Measurements from ENCODE around the gene RND3. TPM values are rescaled to one million over a fixed set of nuclear protein-coding genes. Genes with fewer than 3 reads are reported as not detected.

Gene RND3
- total RNA-seq, 2 experiments from 2014 or later: not detected

DNA sequence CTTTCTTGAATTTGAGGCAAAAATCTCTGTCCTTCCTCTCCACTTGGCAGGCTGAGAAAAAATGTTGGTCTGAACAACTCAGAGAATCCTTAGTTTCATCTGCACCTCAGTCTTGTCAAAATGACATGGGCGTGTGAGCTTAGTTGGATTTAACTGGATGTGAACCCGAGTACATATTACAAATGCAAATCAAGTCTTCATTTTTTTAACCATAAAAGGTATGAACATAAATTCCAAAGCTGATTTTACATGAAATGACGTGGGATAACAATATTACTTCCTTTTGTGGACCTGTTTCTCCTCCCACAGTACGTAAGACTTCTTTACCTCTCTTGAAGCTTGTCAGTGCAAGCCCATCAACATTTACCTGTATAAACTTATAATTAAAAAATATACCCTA is 32.6 kb upstream of the RND3 start:
- no peak for DNase-seq (ENCODE audit: low spot score)
- no peak for TF ChIP-seq EZH2phosphoT487 (IDR thresholded peaks at IDR 0.05; ENCODE audit: borderline replicate concordance, low read depth, low read length)
- TF ChIP-seq, protein P1, sequence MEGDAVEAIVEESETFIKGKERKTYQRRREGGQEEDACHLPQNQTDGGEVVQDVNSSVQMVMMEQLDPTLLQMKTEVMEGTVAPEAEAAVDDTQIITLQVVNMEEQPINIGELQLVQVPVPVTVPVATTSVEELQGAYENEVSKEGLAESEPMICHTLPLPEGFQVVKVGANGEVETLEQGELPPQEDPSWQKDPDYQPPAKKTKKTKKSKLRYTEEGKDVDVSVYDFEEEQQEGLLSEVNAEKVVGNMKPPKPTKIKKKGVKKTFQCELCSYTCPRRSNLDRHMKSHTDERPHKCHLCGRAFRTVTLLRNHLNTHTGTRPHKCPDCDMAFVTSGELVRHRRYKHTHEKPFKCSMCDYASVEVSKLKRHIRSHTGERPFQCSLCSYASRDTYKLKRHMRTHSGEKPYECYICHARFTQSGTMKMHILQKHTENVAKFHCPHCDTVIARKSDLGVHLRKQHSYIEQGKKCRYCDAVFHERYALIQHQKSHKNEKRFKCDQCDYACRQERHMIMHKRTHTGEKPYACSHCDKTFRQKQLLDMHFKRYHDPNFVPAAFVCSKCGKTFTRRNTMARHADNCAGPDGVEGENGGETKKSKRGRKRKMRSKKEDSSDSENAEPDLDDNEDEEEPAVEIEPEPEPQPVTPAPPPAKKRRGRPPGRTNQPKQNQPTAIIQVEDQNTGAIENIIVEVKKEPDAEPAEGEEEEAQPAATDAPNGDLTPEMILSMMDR (conservative IDR thresholded peaks at IDR 0.05; ENCODE audit: low read length): no peak
- CTCF ChIA-PET (ENCODE audit: unreplicated experiment): no interaction called here
- Histone ChIP-seq H3K9me3 (ENCODE audit: low read length) (no peaks in the 10 kb centered on the region), H3K27ac (ENCODE audit: low read depth, low read length, poor library complexity, severe bottlenecking) (no peak overlapping the region), H2AFZ (ENCODE audit: low read length) (no peak overlapping the region), H3K36me3 (ENCODE audit: insufficient read depth, low read length) (no peaks in the 10 kb centered on the region), H3K4me1 (ENCODE audit: insufficient read depth, low read length, poor library complexity, severe bottlenecking) (no peaks in the 10 kb centered on the region), H3K4me3 (ENCODE audit: low read depth, low read length, poor library complexity, severe bottlenecking) (no peak overlapping the region), H3K79me2 (ENCODE audit: insufficient read depth, low read depth, low read length) (no peaks in the 10 kb centered on the region), H4K20me1 (ENCODE audit: insufficient read depth, low read length) (no peaks in the 10 kb centered on the region), H3K9me2 (ENCODE audit: insufficient read depth, low read length) (no peaks in the 10 kb centered on the region), H3K4me2 (ENCODE audit: low read length) (no peak overlapping the region)
- intact Hi-C loops (cut with micrococcal nuclease; ENCODE audit: unreplicated experiment): no loop called here
- no TSS peak for BruUV-seq (replicated peaks)
- POLR2A ChIA-PET: no interaction called here

GRCh38 chr2:150517951-150518680 is 30.6 kb upstream of the RND3 start:
- Histone ChIP-seq H3K79me2 (ENCODE audit: insufficient read depth, low read depth, low read length) (no peaks in the 10 kb centered on the region), H3K9me3 (ENCODE audit: low read length) (no peaks in the 10 kb centered on the region), H4K20me1 (ENCODE audit: insufficient read depth, low read length) (no peaks in the 10 kb centered on the region), H3K27ac (ENCODE audit: low read depth, low read length, poor library complexity, severe bottlenecking) (no peak overlapping the region), H3K4me2 (ENCODE audit: low read length) (no peak overlapping the region), H2AFZ (ENCODE audit: low read length) (no peak overlapping the region), H3K4me3 (ENCODE audit: low read depth, low read length, poor library complexity, severe bottlenecking) (no peak overlapping the region), H3K4me1 (ENCODE audit: insufficient read depth, low read length, poor library complexity, severe bottlenecking) (no peaks in the 10 kb centered on the region), H3K36me3 (ENCODE audit: insufficient read depth, low read length) (no peaks in the 10 kb centered on the region), H3K9me2 (ENCODE audit: insufficient read depth, low read length) (no peaks in the 10 kb centered on the region)
- DNase-seq (ENCODE audit: low spot score): no peak
- TF ChIP-seq, protein P1 (conservative IDR thresholded peaks at IDR 0.05; ENCODE audit: low read length): no peak
- TF ChIP-seq EZH2phosphoT487 (IDR thresholded peaks at IDR 0.05; ENCODE audit: borderline replicate concordance, low read depth, low read length): no peak
- ChIA-PET CTCF (ENCODE audit: unreplicated experiment) (no interaction called here), POLR2A (interaction anchor here (1.2 kb wide), 1 partner anchor 11 kb away, joined by 5 read pairs; no protein-coding TSS in a partner anchor)
- intact Hi-C loops (cut with micrococcal nuclease; ENCODE audit: unreplicated experiment): no loop called here
- no TSS peak for BruUV-seq (replicated peaks)

GRCh38 chr2:150513647-150514046 is 26.2 kb upstream of the RND3 start:
- Histone ChIP-seq H3K9me3 (ENCODE audit: low read length) (no peaks in the 10 kb centered on the region), H2AFZ (ENCODE audit: low read length) (no peak overlapping the region), H3K4me1 (ENCODE audit: insufficient read depth, low read length, poor library complexity, severe bottlenecking) (no peaks in the 10 kb centered on the region), H3K27ac (ENCODE audit: low read depth, low read length, poor library complexity, severe bottlenecking) (no peak overlapping the region), H3K4me3 (ENCODE audit: low read depth, low read length, poor library complexity, severe bottlenecking) (no peak overlapping the region), H4K20me1 (ENCODE audit: insufficient read depth, low read length) (no peaks in the 10 kb centered on the region), H3K9me2 (ENCODE audit: insufficient read depth, low read length) (no peaks in the 10 kb centered on the region), H3K36me3 (ENCODE audit: insufficient read depth, low read length) (no peaks in the 10 kb centered on the region), H3K79me2 (ENCODE audit: insufficient read depth, low read depth, low read length) (no peaks in the 10 kb centered on the region), H3K4me2 (ENCODE audit: low read length) (no peak overlapping the region)
- TF ChIP-seq EZH2phosphoT487 (IDR thresholded peaks at IDR 0.05; ENCODE audit: borderline replicate concordance, low read depth, low read length): no peak
- TF ChIP-seq, protein P1 (conservative IDR thresholded peaks at IDR 0.05; ENCODE audit: low read length): no peak
- CTCF ChIA-PET (ENCODE audit: unreplicated experiment): no interaction called here
- DNase-seq (ENCODE audit: low spot score): no peak
- BruUV-seq (replicated peaks): no TSS peak
- intact Hi-C loops (cut with micrococcal nuclease; ENCODE audit: unreplicated experiment): no loop called here
- POLR2A ChIA-PET: no interaction called here
